WTC11 (cell line): ENCODE results near the gene MRPS34. TPM values are rescaled to one million over a fixed set of nuclear protein-coding genes. Genes with fewer than 3 reads are reported as not detected.
A peak's percentile ranks its signal among the peaks of the same experiment; 100 is the strongest.

ENCODE experiments used
- ATAC-seq: fragments of 200-7000 bp; cut with Tn5 transposase; 2 replicates; pipeline ENCODE4 v1.10.0; 2021; ENCODE audit warnings: mild to moderate bottlenecking, moderate library complexity
- CTCF ChIA-PET: fragments of 300-600 bp; sonication (Branson Sonifier 250); formaldehyde crosslinking; loops from one replicate; lab custom pipeline; 2021; ENCODE audit warnings: antibody characterized with exemption; lab: Charles Lee
- POLR2A ChIA-PET: fragments of 350-600 bp; sonication (Branson Sonifier 250); formaldehyde crosslinking; loops from one replicate; lab custom pipeline; 2021; ENCODE audit warnings: antibody characterized with exemption; lab: Charles Lee
- DNase-seq: peaks from one replicate; pipeline ENCODE4 v3.0.0; 2021; ENCODE audit warnings: low spot score
- H3K27ac Mint-ChIP-seq: 2 replicates; pipeline ENCODE4 v1.8.0; 2021; ENCODE audit warnings: mixed read lengths
- H3K27me3 Mint-ChIP-seq: 2 replicates; pipeline ENCODE4 v1.8.0; 2021; ENCODE audit warnings: low read depth, mild to moderate bottlenecking, moderate library complexity, mixed read lengths
- H3K36me3 Mint-ChIP-seq: 2 replicates; pipeline ENCODE4 v1.8.0; 2021; ENCODE audit warnings: mixed read lengths
- H3K4me1 Mint-ChIP-seq: 2 replicates; pipeline ENCODE4 v1.8.0; 2022; ENCODE audit warnings: mixed read lengths
- H3K4me3 Mint-ChIP-seq: 2 replicates; pipeline ENCODE4 v1.8.0; 2021; ENCODE audit warnings: mild to moderate bottlenecking, moderate library complexity, mixed read lengths
- H3K9me3 Mint-ChIP-seq: 2 replicates; pipeline ENCODE4 v1.8.0; 2021; ENCODE audit warnings: mixed read lengths
- ATF6 ChIP-seq: sonication (generic); formaldehyde crosslinking; IDR thresholded peaks from 2 replicates; pipeline ENCODE4 v1.8.1; 2023; ENCODE audit warnings: mild to moderate bottlenecking, missing genetic modification reagents
- FOXP1 ChIP-seq: sonication (generic); formaldehyde crosslinking; IDR thresholded peaks from 2 replicates; pipeline ENCODE4 v1.8.0; 2022; ENCODE audit warnings: missing genetic modification reagents, mild to moderate bottlenecking, moderate library complexity, borderline replicate concordance
- HMGA2 ChIP-seq: fragments of 250-450 bp; sonication (Bioruptor Pico); IDR thresholded peaks from 2 replicates; pipeline ENCODE4 v1.4.0; 2021; ENCODE audit warnings: mild to moderate bottlenecking, moderate library complexity
- MLX ChIP-seq: sonication (generic); formaldehyde crosslinking; IDR thresholded peaks from 2 replicates; pipeline ENCODE4 v1.8.1; 2023; ENCODE audit warnings: mild to moderate bottlenecking, missing genetic modification reagents, moderate library complexity
- MXD4 ChIP-seq: fragments of 250-450 bp; sonication (Bioruptor Pico); IDR thresholded peaks from 2 replicates; pipeline ENCODE4 v1.8.0; 2021; ENCODE audit warnings: mild to moderate bottlenecking, moderate library complexity, borderline replicate concordance
- NFATC4 ChIP-seq: fragments of 250-450 bp; sonication (Bioruptor Pico); IDR thresholded peaks from 2 replicates; pipeline ENCODE4 v1.9.0; 2021; ENCODE audit warnings: mild to moderate bottlenecking
- STAT6 ChIP-seq: sonication (generic); formaldehyde crosslinking; conservative IDR thresholded peaks from 2 replicates; pipeline ENCODE4 v1.8.1; 2023; ENCODE audit warnings: mild to moderate bottlenecking, low read depth, missing genetic modification reagents, moderate library complexity
- TCF7 ChIP-seq: sonication (generic); formaldehyde crosslinking; IDR thresholded peaks from 2 replicates; pipeline ENCODE4 v1.8.0; 2022; ENCODE audit warnings: mild to moderate bottlenecking, low read depth, missing genetic modification reagents, moderate library complexity
- ZNF138 ChIP-seq: sonication (generic); formaldehyde crosslinking; conservative IDR thresholded peaks from 2 replicates; pipeline ENCODE4 v1.8.1; 2022; ENCODE audit warnings: mild to moderate bottlenecking, moderate library complexity, missing genetic modification reagents
- ZNF263 ChIP-seq: sonication (generic); formaldehyde crosslinking; IDR thresholded peaks from 2 replicates; pipeline ENCODE4 v1.8.1; 2022; ENCODE audit warnings: low read depth, mild to moderate bottlenecking, moderate library complexity, missing genetic modification reagents
- ZNF281 ChIP-seq: sonication (generic); formaldehyde crosslinking; IDR thresholded peaks from 2 replicates; pipeline ENCODE4 v1.8.0; 2023; ENCODE audit warnings: mild to moderate bottlenecking, missing genetic modification reagents
- ZNF317 ChIP-seq: sonication (generic); formaldehyde crosslinking; IDR thresholded peaks from 2 replicates; pipeline ENCODE4 v1.8.1; 2023; ENCODE audit warnings: low read depth, mild to moderate bottlenecking, moderate library complexity, missing genetic modification reagents, borderline replicate concordance
- ZNF416 ChIP-seq: fragments of 250-450 bp; sonication (Bioruptor Pico); IDR thresholded peaks from 2 replicates; pipeline ENCODE4 v1.9.0; 2021; ENCODE audit warnings: mild to moderate bottlenecking, inconsistent platforms
- ZSCAN18 ChIP-seq: fragments of 250-450 bp; sonication (Bioruptor Pico); IDR thresholded peaks from 2 replicates; pipeline ENCODE4 v2.1.2; 2022; ENCODE audit warnings: mild to moderate bottlenecking, moderate library complexity
- total RNA-seq: library from RNA; stranded (reverse); gene quantifications from 3 replicates; pipeline ENCODE4 v1.2.3, GENCODE V29; 2021

The MRPS34 gene
- total RNA-seq, 1 experiment from 2014 or later, result 258 TPM

- TF ChIP-seq MLX, result no peak
Measured at GRCh38 chr16:1763521-1764511, 9.1 kb downstream of the MRPS34 start (continued).

- H3K4me3 Mint-ChIP-seq, result no peak overlapping the region
- no peak overlapping the region for H3K27ac Mint-ChIP-seq
- no peaks in the 10 kb centered on the region for H3K27me3 Mint-ChIP-seq
- no peak for ATAC-seq
- no peaks in the 10 kb centered on the region; the same call in 1 of the 2 replicates for H3K36me3 Mint-ChIP-seq
- peak; percentile 45 for DNase-seq
- ChIA-PET CTCF (interaction anchor here (0.9 to 2.5 kb wide), 4 partner anchors 10 to 57 kb away, joined by 6 to 17 read pairs (median 12); partner anchors contain the start of genes EME2, MAPK8IP3, MRPS34 and NUBP2), POLR2A (interaction anchor here (1.1 to 1.9 kb wide), 2 partner anchors 11 to 20 kb away, joined by 4 to 7 read pairs; partner anchors contain the start of genes NUBP2 and SPSB3)
- H3K4me1 Mint-ChIP-seq, result no peaks in the 10 kb centered on the region
- no peak for TF ChIP-seq ZNF138 (CRISPR knock-in tag)
- TF ChIP-seq FOXP1 (CRISPR knock-in tag), result no peak
- TF ChIP-seq ZNF416 (CRISPR knock-in tag), result no peak
- no peak for TF ChIP-seq TCF7 (CRISPR knock-in tag)
- no peak for TF ChIP-seq MXD4 (CRISPR knock-in tag)
- no peak for TF ChIP-seq ZSCAN18 (CRISPR knock-in tag)
- no peak for TF ChIP-seq NFATC4 (CRISPR knock-in tag)
- no peak for TF ChIP-seq STAT6 (CRISPR knock-in tag)
- TF ChIP-seq HMGA2 (CRISPR knock-in tag), result no peak
- TF ChIP-seq ATF6 (CRISPR knock-in tag), result no peak
- no peak for TF ChIP-seq ZNF317 (CRISPR knock-in tag)
- TF ChIP-seq ZNF263 (CRISPR knock-in tag), result no peak
- no peak for TF ChIP-seq ZNF281 (CRISPR knock-in tag)
- H3K9me3 Mint-ChIP-seq, result no peaks in the 10 kb centered on the region
Measured at GRCh38 chr16:1762879-1763520, 9.9 kb downstream of the MRPS34 start.
